ENCODE measurements around the gene SHC2. TPM values are rescaled to one million over a fixed set of nuclear protein-coding genes. Genes with fewer than 3 reads are reported as not detected.
A peak's percentile ranks its signal among the peaks of the same experiment; 100 is the strongest.

The SHC2 gene
- total and polyA plus RNA-seq, 2 of the 13 experiments (the other 11 are each of a cell fraction or from before 2014, with no cell fraction given), result 9.0 to 18.3 TPM

DNA sequence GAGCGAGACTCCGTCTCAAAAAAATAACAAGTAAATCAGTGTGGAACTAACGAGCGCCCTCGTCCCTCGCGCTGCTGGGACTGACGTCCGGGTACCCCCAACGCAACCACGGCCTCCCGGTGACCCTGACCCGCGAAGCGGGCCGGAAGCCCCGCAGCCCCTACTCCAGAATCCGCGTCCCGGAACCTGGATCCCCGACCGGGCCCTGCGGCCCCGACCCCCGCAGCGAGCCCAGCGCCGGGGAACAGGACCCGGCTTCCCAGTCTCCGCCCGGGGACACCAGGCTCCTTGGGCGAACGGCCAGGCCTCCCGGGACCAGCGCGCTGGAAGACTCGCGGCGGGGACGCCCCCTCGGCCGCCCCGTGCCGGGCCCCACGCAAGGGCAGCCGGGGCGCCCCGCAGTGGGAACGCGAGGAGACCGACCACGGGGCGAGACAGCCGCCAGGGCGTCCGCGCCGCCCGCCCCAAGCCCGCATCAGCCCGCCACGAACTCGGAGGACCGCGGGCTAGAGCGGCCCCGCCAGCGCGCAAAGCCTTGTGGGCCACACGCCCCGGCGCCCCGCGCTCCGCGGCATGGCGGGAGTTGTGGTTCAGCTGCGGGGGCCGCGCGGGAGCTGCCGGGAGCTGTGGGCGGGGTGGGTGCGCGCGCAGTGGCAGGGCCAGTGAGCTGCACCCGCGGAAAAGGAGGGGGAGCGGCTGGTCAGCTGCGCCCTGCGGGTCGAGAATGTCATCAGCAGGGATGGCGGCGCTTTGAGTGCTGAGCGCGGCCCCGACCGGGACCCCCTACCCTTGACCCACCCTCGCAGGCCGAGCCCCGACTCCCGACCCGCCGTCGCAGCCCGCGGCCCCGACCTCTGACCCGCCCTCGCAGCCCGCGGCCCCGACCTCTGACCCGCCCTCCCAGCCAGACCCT is 27.9 kb upstream of the SHC2 start (continued):
- TF ChIP-seq, protein P1, sequence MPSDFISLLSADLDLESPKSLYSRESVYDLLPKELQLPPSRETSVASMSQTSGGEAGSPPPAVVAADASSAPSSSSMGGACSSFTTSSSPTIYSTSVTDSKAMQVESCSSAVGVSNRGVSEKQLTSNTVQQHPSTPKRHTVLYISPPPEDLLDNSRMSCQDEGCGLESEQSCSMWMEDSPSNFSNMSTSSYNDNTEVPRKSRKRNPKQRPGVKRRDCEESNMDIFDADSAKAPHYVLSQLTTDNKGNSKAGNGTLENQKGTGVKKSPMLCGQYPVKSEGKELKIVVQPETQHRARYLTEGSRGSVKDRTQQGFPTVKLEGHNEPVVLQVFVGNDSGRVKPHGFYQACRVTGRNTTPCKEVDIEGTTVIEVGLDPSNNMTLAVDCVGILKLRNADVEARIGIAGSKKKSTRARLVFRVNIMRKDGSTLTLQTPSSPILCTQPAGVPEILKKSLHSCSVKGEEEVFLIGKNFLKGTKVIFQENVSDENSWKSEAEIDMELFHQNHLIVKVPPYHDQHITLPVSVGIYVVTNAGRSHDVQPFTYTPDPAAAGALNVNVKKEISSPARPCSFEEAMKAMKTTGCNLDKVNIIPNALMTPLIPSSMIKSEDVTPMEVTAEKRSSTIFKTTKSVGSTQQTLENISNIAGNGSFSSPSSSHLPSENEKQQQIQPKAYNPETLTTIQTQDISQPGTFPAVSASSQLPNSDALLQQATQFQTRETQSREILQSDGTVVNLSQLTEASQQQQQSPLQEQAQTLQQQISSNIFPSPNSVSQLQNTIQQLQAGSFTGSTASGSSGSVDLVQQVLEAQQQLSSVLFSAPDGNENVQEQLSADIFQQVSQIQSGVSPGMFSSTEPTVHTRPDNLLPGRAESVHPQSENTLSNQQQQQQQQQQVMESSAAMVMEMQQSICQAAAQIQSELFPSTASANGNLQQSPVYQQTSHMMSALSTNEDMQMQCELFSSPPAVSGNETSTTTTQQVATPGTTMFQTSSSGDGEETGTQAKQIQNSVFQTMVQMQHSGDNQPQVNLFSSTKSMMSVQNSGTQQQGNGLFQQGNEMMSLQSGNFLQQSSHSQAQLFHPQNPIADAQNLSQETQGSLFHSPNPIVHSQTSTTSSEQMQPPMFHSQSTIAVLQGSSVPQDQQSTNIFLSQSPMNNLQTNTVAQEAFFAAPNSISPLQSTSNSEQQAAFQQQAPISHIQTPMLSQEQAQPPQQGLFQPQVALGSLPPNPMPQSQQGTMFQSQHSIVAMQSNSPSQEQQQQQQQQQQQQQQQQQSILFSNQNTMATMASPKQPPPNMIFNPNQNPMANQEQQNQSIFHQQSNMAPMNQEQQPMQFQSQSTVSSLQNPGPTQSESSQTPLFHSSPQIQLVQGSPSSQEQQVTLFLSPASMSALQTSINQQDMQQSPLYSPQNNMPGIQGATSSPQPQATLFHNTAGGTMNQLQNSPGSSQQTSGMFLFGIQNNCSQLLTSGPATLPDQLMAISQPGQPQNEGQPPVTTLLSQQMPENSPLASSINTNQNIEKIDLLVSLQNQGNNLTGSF (CRISPR knock-in tag; IDR thresholded peaks at IDR 0.05), result peak; percentile 26; the same call in 1 of the 2 replicates
- TF ChIP-seq, protein P2, sequence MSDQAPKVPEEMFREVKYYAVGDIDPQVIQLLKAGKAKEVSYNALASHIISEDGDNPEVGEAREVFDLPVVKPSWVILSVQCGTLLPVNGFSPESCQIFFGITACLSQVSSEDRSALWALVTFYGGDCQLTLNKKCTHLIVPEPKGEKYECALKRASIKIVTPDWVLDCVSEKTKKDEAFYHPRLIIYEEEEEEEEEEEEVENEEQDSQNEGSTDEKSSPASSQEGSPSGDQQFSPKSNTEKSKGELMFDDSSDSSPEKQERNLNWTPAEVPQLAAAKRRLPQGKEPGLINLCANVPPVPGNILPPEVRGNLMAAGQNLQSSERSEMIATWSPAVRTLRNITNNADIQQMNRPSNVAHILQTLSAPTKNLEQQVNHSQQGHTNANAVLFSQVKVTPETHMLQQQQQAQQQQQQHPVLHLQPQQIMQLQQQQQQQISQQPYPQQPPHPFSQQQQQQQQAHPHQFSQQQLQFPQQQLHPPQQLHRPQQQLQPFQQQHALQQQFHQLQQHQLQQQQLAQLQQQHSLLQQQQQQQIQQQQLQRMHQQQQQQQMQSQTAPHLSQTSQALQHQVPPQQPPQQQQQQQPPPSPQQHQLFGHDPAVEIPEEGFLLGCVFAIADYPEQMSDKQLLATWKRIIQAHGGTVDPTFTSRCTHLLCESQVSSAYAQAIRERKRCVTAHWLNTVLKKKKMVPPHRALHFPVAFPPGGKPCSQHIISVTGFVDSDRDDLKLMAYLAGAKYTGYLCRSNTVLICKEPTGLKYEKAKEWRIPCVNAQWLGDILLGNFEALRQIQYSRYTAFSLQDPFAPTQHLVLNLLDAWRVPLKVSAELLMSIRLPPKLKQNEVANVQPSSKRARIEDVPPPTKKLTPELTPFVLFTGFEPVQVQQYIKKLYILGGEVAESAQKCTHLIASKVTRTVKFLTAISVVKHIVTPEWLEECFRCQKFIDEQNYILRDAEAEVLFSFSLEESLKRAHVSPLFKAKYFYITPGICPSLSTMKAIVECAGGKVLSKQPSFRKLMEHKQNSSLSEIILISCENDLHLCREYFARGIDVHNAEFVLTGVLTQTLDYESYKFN (CRISPR knock-in tag; conservative IDR thresholded peaks at IDR 0.05), result peak; percentile 54; the same call in 1 of the 2 replicates
- no peak for TF ChIP-seq MYNN (CRISPR knock-in tag; IDR thresholded peaks at IDR 0.05; ENCODE audit: low read depth)
- peak; percentile 65 for TF ChIP-seq HNRNPK (IDR thresholded peaks at IDR 0.05; ENCODE audit: low read depth, low read length, poor library complexity, severe bottlenecking)
- no peak for TF ChIP-seq SMARCE1 (IDR thresholded peaks at IDR 0.05; ENCODE audit: borderline replicate concordance)
- TF ChIP-seq SATB2 (CRISPR knock-in tag; IDR thresholded peaks at IDR 0.05), result no peak
- TF ChIP-seq, protein P3, sequence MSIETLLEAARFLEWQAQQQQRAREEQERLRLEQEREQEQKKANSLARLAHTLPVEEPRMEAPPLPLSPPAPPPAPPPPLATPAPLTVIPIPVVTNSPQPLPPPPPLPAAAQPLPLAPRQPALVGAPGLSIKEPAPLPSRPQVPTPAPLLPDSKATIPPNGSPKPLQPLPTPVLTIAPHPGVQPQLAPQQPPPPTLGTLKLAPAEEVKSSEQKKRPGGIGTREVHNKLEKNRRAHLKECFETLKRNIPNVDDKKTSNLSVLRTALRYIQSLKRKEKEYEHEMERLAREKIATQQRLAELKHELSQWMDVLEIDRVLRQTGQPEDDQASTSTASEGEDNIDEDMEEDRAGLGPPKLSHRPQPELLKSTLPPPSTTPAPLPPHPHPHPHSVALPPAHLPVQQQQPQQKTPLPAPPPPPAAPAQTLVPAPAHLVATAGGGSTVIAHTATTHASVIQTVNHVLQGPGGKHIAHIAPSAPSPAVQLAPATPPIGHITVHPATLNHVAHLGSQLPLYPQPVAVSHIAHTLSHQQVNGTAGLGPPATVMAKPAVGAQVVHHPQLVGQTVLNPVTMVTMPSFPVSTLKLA (IDR thresholded peaks at IDR 0.05), result no peak
- TF ChIP-seq, protein P4, sequence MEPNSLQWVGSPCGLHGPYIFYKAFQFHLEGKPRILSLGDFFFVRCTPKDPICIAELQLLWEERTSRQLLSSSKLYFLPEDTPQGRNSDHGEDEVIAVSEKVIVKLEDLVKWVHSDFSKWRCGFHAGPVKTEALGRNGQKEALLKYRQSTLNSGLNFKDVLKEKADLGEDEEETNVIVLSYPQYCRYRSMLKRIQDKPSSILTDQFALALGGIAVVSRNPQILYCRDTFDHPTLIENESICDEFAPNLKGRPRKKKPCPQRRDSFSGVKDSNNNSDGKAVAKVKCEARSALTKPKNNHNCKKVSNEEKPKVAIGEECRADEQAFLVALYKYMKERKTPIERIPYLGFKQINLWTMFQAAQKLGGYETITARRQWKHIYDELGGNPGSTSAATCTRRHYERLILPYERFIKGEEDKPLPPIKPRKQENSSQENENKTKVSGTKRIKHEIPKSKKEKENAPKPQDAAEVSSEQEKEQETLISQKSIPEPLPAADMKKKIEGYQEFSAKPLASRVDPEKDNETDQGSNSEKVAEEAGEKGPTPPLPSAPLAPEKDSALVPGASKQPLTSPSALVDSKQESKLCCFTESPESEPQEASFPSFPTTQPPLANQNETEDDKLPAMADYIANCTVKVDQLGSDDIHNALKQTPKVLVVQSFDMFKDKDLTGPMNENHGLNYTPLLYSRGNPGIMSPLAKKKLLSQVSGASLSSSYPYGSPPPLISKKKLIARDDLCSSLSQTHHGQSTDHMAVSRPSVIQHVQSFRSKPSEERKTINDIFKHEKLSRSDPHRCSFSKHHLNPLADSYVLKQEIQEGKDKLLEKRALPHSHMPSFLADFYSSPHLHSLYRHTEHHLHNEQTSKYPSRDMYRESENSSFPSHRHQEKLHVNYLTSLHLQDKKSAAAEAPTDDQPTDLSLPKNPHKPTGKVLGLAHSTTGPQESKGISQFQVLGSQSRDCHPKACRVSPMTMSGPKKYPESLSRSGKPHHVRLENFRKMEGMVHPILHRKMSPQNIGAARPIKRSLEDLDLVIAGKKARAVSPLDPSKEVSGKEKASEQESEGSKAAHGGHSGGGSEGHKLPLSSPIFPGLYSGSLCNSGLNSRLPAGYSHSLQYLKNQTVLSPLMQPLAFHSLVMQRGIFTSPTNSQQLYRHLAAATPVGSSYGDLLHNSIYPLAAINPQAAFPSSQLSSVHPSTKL (CRISPR knock-in tag; IDR thresholded peaks at IDR 0.05), result 0 out of 2 replicates have a peak, but pooled peaks have one; percentile 31
- 0 out of 2 replicates have a peak, but pooled peaks have one; percentile 46 for TF ChIP-seq REL (CRISPR knock-in tag; conservative IDR thresholded peaks at IDR 0.05)
- TF ChIP-seq ZFP82 (CRISPR knock-in tag; IDR thresholded peaks at IDR 0.05; ENCODE audit: borderline replicate concordance), result no peak
- TF ChIP-seq HMG20A (CRISPR knock-in tag; IDR thresholded peaks at IDR 0.05; ENCODE audit: borderline replicate concordance), result no peak
